Naive B cell (primary cell): ENCODE data around the gene SYT11. TPM values are rescaled to one million over a fixed set of nuclear protein-coding genes. Genes with fewer than 3 reads are reported as not detected.

Experiments
- ATAC-seq, 2 donors: fragments of 150-1000 bp; cut with Tn5 transposase; 2 replicates each; pipeline ENCODE4 v1.10.0; 2021; ENCODE audit warnings: low read depth in 2 of 2, mild to moderate bottlenecking in 2 of 2, moderate library complexity in 2 of 2
- DNase-seq: peaks from one replicate; pipeline ENCODE4 v3.0.0; 2022
- H3K27ac Mint-ChIP-seq, 6 donors: one replicate each; pipeline ENCODE4 v1.8.0; 2020 to 2022; ENCODE audit warnings: mild to moderate bottlenecking in 6 of 6, mixed read lengths in 6 of 6, moderate library complexity in 5 of 6, inconsistent platforms in 2 of 6
- H3K27me3 Mint-ChIP-seq, 3 donors: one replicate each; pipeline ENCODE4 v1.8.0; 2021 to 2022; ENCODE audit warnings: mixed read lengths in 3 of 3, mild to moderate bottlenecking in 1 of 3
- H3K36me3 Mint-ChIP-seq, 2 donors: one replicate each; pipeline ENCODE4 v1.8.0; 2020 to 2022; ENCODE audit warnings: mixed read lengths in 2 of 2, inconsistent platforms in 1 of 2, mild to moderate bottlenecking in 1 of 2
- H3K4me1 Mint-ChIP-seq, 3 donors: one replicate each; pipeline ENCODE4 v1.8.0; 2020 to 2022; ENCODE audit warnings: mixed read lengths in 3 of 3, inconsistent platforms in 1 of 3, mild to moderate bottlenecking in 1 of 3, moderate library complexity in 1 of 3
- H3K4me3 Mint-ChIP-seq, 8 donors: one replicate each; pipeline ENCODE4 v1.8.0; 2020 to 2022; ENCODE audit warnings: mild to moderate bottlenecking in 8 of 8, mixed read lengths in 8 of 8, moderate library complexity in 8 of 8, inconsistent platforms in 2 of 8
- H3K9me3 Mint-ChIP-seq, 7 donors: one replicate each; pipeline ENCODE4 v1.8.0; 2020 to 2022; ENCODE audit warnings: mixed read lengths in 7 of 7, mild to moderate bottlenecking in 5 of 7, inconsistent platforms in 2 of 7, moderate library complexity in 1 of 7
- polyA plus RNA-seq, 6 donors: library from polyadenylated mRNA; unstranded; fragments of 300-500 nt; fragmentation: Illumina TruSeq; gene quantifications; one replicate each; pipeline ENCODE4 v1.2.3, GENCODE V29; 2021; ENCODE audit warnings: low read depth in 6 of 6

The SYT11 gene
- polyA plus RNA-seq, 6 donors from 2014 or later = 1.4 to 10.9 (median 2.5) TPM

- DNase-seq (no peak), ATAC-seq (no peak)
- Mint-ChIP-seq H3K36me3 (no peaks in the 10 kb centered on the region), H3K27me3 (no peaks in the 10 kb centered on the region), H3K27ac (no peak overlapping the region), H3K9me3 (no peaks in the 10 kb centered on the region), H3K4me3 (no peak overlapping the region), H3K4me1 (no peaks in the 10 kb centered on the region)
These were observed 13.2 kb downstream of the SYT11 start for GRCh38 chr1:155872527-155872926.

- Mint-ChIP-seq H3K27me3 (no peaks in the 10 kb centered on the region), H3K9me3 (no peaks in the 10 kb centered on the region), H3K4me1 (no peaks in the 10 kb centered on the region), H3K36me3 (no peaks in the 10 kb centered on the region), H3K27ac (no peak overlapping the region), H3K4me3 (no peak overlapping the region)
- ATAC-seq = no peak
- no peak for DNase-seq
These were observed 14.5 kb downstream of the SYT11 start for GRCh38 chr1:155873860-155874259.

- DNase-seq = no peak
- Mint-ChIP-seq H3K4me1 (peaks cover 6 to 14% (median 8%) of the 10 kb centered on the region in 3 donors), H3K9me3 (no peaks in the 10 kb centered on the region), H3K27ac (peak overlapping the region in 1 of 6 donors; percentile 80), H3K4me3 (no peak overlapping the region), H3K36me3 (no peaks in the 10 kb centered on the region), H3K27me3 (no peaks in the 10 kb centered on the region)
- no peak for ATAC-seq
These were observed 18.6 kb downstream of the SYT11 start for GRCh38 chr1:155877945-155878344.

GRCh38 chr1:155880251-155880650 is 20.9 kb downstream of the SYT11 start:
- Mint-ChIP-seq H3K36me3 (no peaks in the 10 kb centered on the region), H3K27me3 (no peaks in the 10 kb centered on the region), H3K4me1 (peaks cover 6 to 21% (median 8%) of the 10 kb centered on the region in 3 donors), H3K27ac (no peak overlapping the region), H3K9me3 (no peaks in the 10 kb centered on the region), H3K4me3 (no peak overlapping the region)
- ATAC-seq (no peak), DNase-seq (no peak)

- Mint-ChIP-seq H3K4me3 (no peak overlapping the region), H3K27me3 (no peaks in the 10 kb centered on the region), H3K4me1 (peaks cover 6 to 21% (median 8%) of the 10 kb centered on the region in 3 donors), H3K27ac (no peak overlapping the region), H3K9me3 (no peaks in the 10 kb centered on the region), H3K36me3 (no peaks in the 10 kb centered on the region)
- ATAC-seq (no peak), DNase-seq (no peak)
These were observed 21.6 kb downstream of the SYT11 start for GRCh38 chr1:155880950-155881349.

- Mint-ChIP-seq H3K36me3 (no peaks in the 10 kb centered on the region), H3K4me1 (peaks cover 6 to 21% (median 8%) of the 10 kb centered on the region in 3 donors), H3K27ac (peak overlapping the region in 3 of 6 donors; percentile 11 to 79 (median 70)), H3K9me3 (no peaks in the 10 kb centered on the region), H3K4me3 (peak overlapping the region in 1 of 8 donors; percentile 49), H3K27me3 (no peaks in the 10 kb centered on the region)
- ATAC-seq (peak; percentile 84 to 98), DNase-seq (peak; percentile 9)
These were observed 22.9 kb downstream of the SYT11 start for GRCh38 chr1:155882235-155882634.

GRCh38 chr1:155882766-155883165 is 23.4 kb downstream of the SYT11 start:
- ATAC-seq (no peak), DNase-seq (no peak)
- Mint-ChIP-seq H3K4me3 (no peak overlapping the region), H3K27me3 (no peaks in the 10 kb centered on the region), H3K9me3 (no peaks in the 10 kb centered on the region), H3K36me3 (no peaks in the 10 kb centered on the region), H3K4me1 (peaks cover 6 to 21% (median 8%) of the 10 kb centered on the region in 3 donors), H3K27ac (peak overlapping the region in 3 of 6 donors; percentile 21 to 79 (median 70))

GRCh38 chr1:155884031-155884960 is 24.9 kb downstream of the SYT11 start:
- no peaks in the 10 kb centered on the region for H3K9me3 Mint-ChIP-seq

GRCh38 chr1:155884982-155885381 is 25.6 kb downstream of the SYT11 start:
- Mint-ChIP-seq H3K27me3 (no peaks in the 10 kb centered on the region), H3K9me3 (no peaks in the 10 kb centered on the region), H3K4me1 (peaks cover 6 to 21% (median 8%) of the 10 kb centered on the region in 3 donors), H3K4me3 (no peak overlapping the region), H3K27ac (no peak overlapping the region), H3K36me3 (no peaks in the 10 kb centered on the region)
- no peak for ATAC-seq
- DNase-seq = no peak

More at GRCh38 chr1:155884031-155884960, 24.9 kb downstream of the SYT11 start:
- Mint-ChIP-seq H3K36me3 (no peaks in the 10 kb centered on the region), H3K27ac (peak overlapping the region in 2 of 6 donors; percentile 58 to 82), H3K27me3 (no peaks in the 10 kb centered on the region), H3K4me1 (peaks cover 6 to 21% (median 8%) of the 10 kb centered on the region in 3 donors), H3K4me3 (peak overlapping the region in 1 of 8 donors; percentile 24)
- no peak for DNase-seq
- no peak for ATAC-seq

GRCh38 chr1:155888481-155888880 is 29.1 kb downstream of the SYT11 start:
- H3K9me3 Mint-ChIP-seq = no peaks in the 10 kb centered on the region
- H3K27ac Mint-ChIP-seq = no peak overlapping the region
- DNase-seq = no peak
- no peak for ATAC-seq
- no peak overlapping the region for H3K4me3 Mint-ChIP-seq
- H3K4me1 Mint-ChIP-seq = peaks cover 0 to 6% (median 0%) of the 10 kb centered on the region in 3 donors
- no peaks in the 10 kb centered on the region for H3K27me3 Mint-ChIP-seq
- no peaks in the 10 kb centered on the region for H3K36me3 Mint-ChIP-seq

GRCh38 chr1:155889566-155889965 is 30.2 kb downstream of the SYT11 start:
- no peaks in the 10 kb centered on the region for H3K27me3 Mint-ChIP-seq
- H3K9me3 Mint-ChIP-seq = no peaks in the 10 kb centered on the region

GRCh38 chr1:155890251-155890650 is 30.9 kb downstream of the SYT11 start:
- Mint-ChIP-seq H3K27me3 (no peaks in the 10 kb centered on the region), H3K36me3 (no peaks in the 10 kb centered on the region), H3K27ac (no peak overlapping the region), H3K9me3 (no peaks in the 10 kb centered on the region), H3K4me1 (no peaks in the 10 kb centered on the region), H3K4me3 (no peak overlapping the region)
- ATAC-seq (no peak), DNase-seq (no peak)

More at GRCh38 chr1:155889566-155889965, 30.2 kb downstream of the SYT11 start:
- no peak overlapping the region for H3K4me3 Mint-ChIP-seq
- no peak overlapping the region for H3K27ac Mint-ChIP-seq
- DNase-seq = no peak
- no peaks in the 10 kb centered on the region for H3K36me3 Mint-ChIP-seq
- no peak for ATAC-seq
- no peaks in the 10 kb centered on the region for H3K4me1 Mint-ChIP-seq

- no peaks in the 10 kb centered on the region for H3K27me3 Mint-ChIP-seq
- peak overlapping the region in 1 of 6 donors; percentile 2 for H3K27ac Mint-ChIP-seq
- peaks cover 0 to 4% of the 10 kb centered on the region in 2 donors for H3K36me3 Mint-ChIP-seq
- DNase-seq = no peak
- ATAC-seq = no peak
- H3K4me3 Mint-ChIP-seq = no peak overlapping the region
- no peaks in the 10 kb centered on the region for H3K9me3 Mint-ChIP-seq
- no peaks in the 10 kb centered on the region for H3K4me1 Mint-ChIP-seq
These were observed 33.4 kb downstream of the SYT11 start for GRCh38 chr1:155892796-155893195.
